A549 treated with CpdA at 1 μM for 4 hours (cell line): Measurements from ENCODE around the gene C1GALT1C1L. TPM values are rescaled to one million over a fixed set of nuclear protein-coding genes. Genes with fewer than 3 reads are reported as not detected.

Source experiments
- total RNA-seq: library from RNA; stranded (reverse); fragments of 200-300 nt; extraction: Qiagen RNA extraction; gene quantifications from 5 replicates; pipeline ENCODE4 v1.2.3, GENCODE V29; 2022; ENCODE audit warnings: low read depth

C1GALT1C1L gene
- total RNA-seq, result 1.2 to 2.3 TPM (median 1.7 TPM) in 5 replicates

DNA sequence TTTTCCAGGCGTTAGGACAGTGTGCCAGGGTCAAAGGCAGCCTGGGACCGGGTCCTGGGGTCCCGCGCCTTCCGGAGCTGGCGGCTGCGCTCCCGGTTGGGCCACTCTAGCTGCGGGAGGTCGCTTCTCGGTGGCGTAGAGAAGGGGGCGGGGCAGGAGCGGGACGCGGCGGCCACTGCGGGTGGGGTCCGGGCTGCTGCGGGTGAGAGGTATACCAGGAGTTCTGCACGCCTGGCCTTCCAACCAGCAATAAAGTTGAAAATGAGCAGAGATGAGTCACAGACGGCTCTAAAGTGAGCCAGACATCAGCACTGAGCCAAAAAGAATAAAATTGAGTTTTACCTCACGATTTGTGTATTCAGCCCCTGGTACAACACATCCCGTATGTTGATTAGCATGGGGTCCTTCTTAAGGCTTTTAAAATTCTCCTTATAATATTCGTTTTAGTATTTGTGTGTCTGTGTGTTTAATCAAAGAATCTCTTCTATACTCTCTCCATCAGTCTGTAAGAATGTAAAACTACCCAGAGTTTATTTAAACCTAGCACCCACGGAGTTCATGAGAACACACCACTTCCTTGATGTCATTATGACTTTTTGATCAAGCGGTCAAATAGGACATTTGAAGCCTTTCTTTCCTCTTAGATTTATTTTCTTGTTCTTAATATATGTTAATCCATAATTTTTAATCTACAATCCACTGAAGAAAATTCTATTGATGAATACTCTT, at the start of gene C1GALT1C1L:
Gene C1GALT1C1L, minus strand, starts transcription at position 108 of the 729 bp plus-strand sequence. Its CDS starts 107 bp downstream, at position 1.

DNA sequence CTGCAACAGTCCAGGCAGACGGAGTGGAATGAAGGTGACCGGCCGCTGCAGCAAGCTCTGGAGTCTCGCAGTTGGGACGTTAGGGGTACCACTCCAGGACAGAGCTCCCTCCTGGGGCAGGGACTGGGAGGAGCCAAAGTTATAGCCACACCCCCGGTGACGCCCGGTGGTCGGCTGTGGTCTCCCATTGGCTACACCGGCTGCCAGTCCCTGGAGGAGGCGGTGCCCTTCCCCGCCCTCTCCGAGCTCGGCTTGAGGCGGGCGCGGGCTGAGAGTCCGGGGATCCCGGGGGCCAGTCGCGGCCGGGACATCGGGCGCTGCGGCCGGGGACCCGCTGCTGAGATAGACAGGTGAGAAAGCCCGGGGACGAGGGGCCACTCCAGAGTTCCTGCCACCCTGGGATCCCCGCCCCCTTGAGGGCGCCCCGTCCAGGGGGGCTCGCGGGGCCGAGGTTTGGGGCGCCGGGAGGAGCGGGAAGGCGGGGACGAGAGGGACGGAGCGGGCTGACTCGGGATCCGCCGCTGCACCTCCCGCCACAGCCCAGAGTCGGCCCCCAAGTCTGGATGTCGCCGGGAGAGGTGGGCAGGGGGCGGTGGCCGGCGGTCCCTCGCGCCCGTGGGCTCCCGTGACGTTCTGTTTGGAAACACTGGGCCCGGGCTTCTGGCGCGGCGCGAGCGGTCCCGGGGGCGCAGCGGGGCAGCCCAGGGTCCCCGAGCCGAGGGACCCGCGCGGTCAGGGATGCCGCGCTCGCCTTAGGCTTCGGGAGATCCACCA, 39.0 kb downstream of the C1GALT1C1L start, which contains the start of gene PLEKHH2:
Gene PLEKHH2, plus strand, starts transcription at position 231 of the 774 bp plus-strand sequence. CDS start 7,414 bp downstream, outside the sequence.

Other genes starting within 250 kb of the C1GALT1C1L start
- gene THADA, start 80.4 kb downstream of the C1GALT1C1L start, total RNA-seq, result 20.4 to 30.1 TPM (median 25.5 TPM) in 5 replicates
- gene PLEKHH2, start 39.2 kb downstream of the C1GALT1C1L start, total RNA-seq, result 0.65 to 1.5 TPM (median 0.75 TPM) in 5 replicates
- 12.4 to 20.2 TPM (median 13.1 TPM) in 5 replicates for gene DYNC2LI1, start 97.6 kb upstream of the C1GALT1C1L start, total RNA-seq
- gene ABCG5, start 162.4 kb upstream of the C1GALT1C1L start, total RNA-seq, result 0.01 TPM in 1 of 5 replicates, not detected in the others
- not detected in 5 replicates for gene ABCG8, start 162.5 kb upstream of the C1GALT1C1L start, total RNA-seq